Natural killer cell (primary cell): ENCODE results near the gene HOXC5. TPM values are rescaled to one million over a fixed set of nuclear protein-coding genes. Genes with fewer than 3 reads are reported as not detected.

Source experiments
- ATAC-seq, 3 donors: fragments of 150-1000 bp in 2 of 3; fragments of 200-7000 bp in 1 of 3; cut with Tn5 transposase; 1 replicate in 1 of 3; 2 replicates in 2 of 3; pipeline ENCODE4 v1.10.0; 2021; ENCODE audit warnings: mild to moderate bottlenecking in 2 of 3, moderate library complexity in 2 of 3
- DNase-seq, 2 donors: peaks; one replicate each; pipeline versions ENCODE4 v3.0.0 to v3.0.0-alpha.2; 2013 to 2021; ENCODE audit warnings: mixed read lengths in 1 of 2
- H3K27ac ChIP-seq: one replicate; pipeline ENCODE4 v1.5.1; 2013; ENCODE audit warnings: mild to moderate bottlenecking, low read length
- H3K27me3 ChIP-seq: one replicate; pipeline ENCODE4 v1.6.1; 2013; ENCODE audit warnings: low read length; ENCODE audit not compliant: control insufficient read depth, insufficient read depth
- H3K36me3 ChIP-seq: one replicate; pipeline ENCODE4 v1.6.1; 2013; ENCODE audit warnings: low read length; ENCODE audit not compliant: control insufficient read depth, insufficient read depth
- H3K4me1 ChIP-seq: one replicate; pipeline ENCODE4 v1.6.1; 2013; ENCODE audit warnings: low read length; ENCODE audit not compliant: control insufficient read depth, insufficient read depth
- H3K4me3 ChIP-seq: one replicate; pipeline ENCODE4 v1.5.1; 2013; ENCODE audit warnings: low read length
- H3K9me3 ChIP-seq: one replicate; pipeline ENCODE4 v1.6.1; 2013; ENCODE audit warnings: low read length; ENCODE audit not compliant: control insufficient read depth, insufficient read depth
- H3K27ac Mint-ChIP-seq, 2 donors: one replicate each; pipeline ENCODE4 v1.8.0; 2022; ENCODE audit warnings: mild to moderate bottlenecking in 2 of 2, mixed read lengths in 2 of 2, moderate library complexity in 1 of 2
- H3K27me3 Mint-ChIP-seq, 2 donors: one replicate each; pipeline ENCODE4 v1.8.0; 2022; ENCODE audit warnings: low read depth in 2 of 2, mixed read lengths in 2 of 2
- H3K36me3 Mint-ChIP-seq: one replicate; pipeline ENCODE4 v1.8.0; 2022; ENCODE audit warnings: mixed read lengths
- H3K4me1 Mint-ChIP-seq, 2 donors: one replicate each; pipeline ENCODE4 v1.8.0; 2022; ENCODE audit warnings: mixed read lengths in 2 of 2
- H3K4me3 Mint-ChIP-seq: one replicate; pipeline ENCODE4 v1.8.0; 2022; ENCODE audit warnings: mild to moderate bottlenecking, moderate library complexity, mixed read lengths
- H3K9me3 Mint-ChIP-seq, 2 donors: one replicate each; pipeline ENCODE4 v1.8.0; 2022; ENCODE audit warnings: mixed read lengths in 2 of 2
- CTCF ChIP-seq: fragments of 200-600 bp; IDR thresholded peaks from one replicate; pipeline ENCODE4 v1.8.0; 2022; ENCODE audit warnings: antibody characterized with exemption
- WGBS: methylation state at CpG from one replicate; pipeline ENCODE4 v1.1.7; 2013; ENCODE audit warnings: missing lambda C conversion rate; ENCODE audit not compliant: insufficient coverage; 5-methylcytosine and 5-hydroxymethylcytosine counted together
- intact Hi-C: fragments of 100-400 bp; cut with micrococcal nuclease; formaldehyde crosslinking; loops from one replicate; pipeline ENCODE4 v1.14.2; 2022
- total RNA-seq, 4 donors: library from RNA; stranded (reverse); fragments of 120-200 nt in 1 of 4; gene quantifications; one replicate each; pipeline versions ENCODE4 v1.2.3 to v1.2.4, GENCODE V29; 2013 to 2022

HOXC5 gene
- total RNA-seq = under 1 TPM in 1 of 3 donors, not detected in 2; 0.20 TPM
- 0.14 TPM for total RNA-seq (2013)

- Histone ChIP-seq H3K36me3 (no peaks in the 10 kb centered on the region), H3K27ac (no peak within 1 kb of the TSS), H3K27me3 (peaks cover 88% of the 10 kb centered on the region), H3K4me1 (peaks cover 26% of the 10 kb centered on the region), H3K9me3 (peaks cover 9% of the 10 kb centered on the region), H3K4me3 (peak within 1 kb of the TSS; percentile 4)
- peaks cover 0 to 2% of the 10 kb centered on the region in 2 donors for H3K9me3 Mint-ChIP-seq
- ATAC-seq (peak; percentile 53 to 69 (median 65)), DNase-seq (peak; percentile 60 to 84)
- WGBS = 3% methylated on average over 12 of the region's 12 CpGs
- H3K27ac Mint-ChIP-seq = peak within 1 kb of the TSS; percentile 45 to 75
- peak; percentile 95 for TF ChIP-seq CTCF
- peaks cover 76 to 91% of the 10 kb centered on the region in 2 donors for H3K27me3 Mint-ChIP-seq
- H3K36me3 Mint-ChIP-seq = no peaks in the 10 kb centered on the region
- peak within 1 kb of the TSS; percentile 88 for H3K4me3 Mint-ChIP-seq
- intact Hi-C loops = loop anchor here (1.0 to 10.0 kb wide), 4 partner anchors 16 to 159 kb away; no protein-coding TSS in a partner anchor
- peaks cover 23 to 27% of the 10 kb centered on the region in 2 donors for H3K4me1 Mint-ChIP-seq
Measured at GRCh38 chr12:54032627-54033100, at the start of gene HOXC5. HOXC5 (plus strand) TSS chr12:54033050; CDS start chr12:54033123, 73 bp downstream.

- Histone ChIP-seq H3K27me3 (peaks cover 86% of the 10 kb centered on the region), H3K27ac (no peak overlapping the region), H3K4me1 (peaks cover 20% of the 10 kb centered on the region), H3K9me3 (peaks cover 5% of the 10 kb centered on the region), H3K36me3 (no peaks in the 10 kb centered on the region), H3K4me3 (no peak overlapping the region)
- intact Hi-C loops = loop anchor here (10.0 kb wide), 1 partner anchor 189 kb away; no protein-coding TSS in a partner anchor
- ATAC-seq (no peak), DNase-seq (no peak)
- WGBS = 3% methylated on average over 14 of the region's 17 CpGs
- Mint-ChIP-seq H3K27ac (peak overlapping the region in 1 of 2 donors; percentile 43), H3K9me3 (no peaks in the 10 kb centered on the region), H3K4me1 (peaks cover 10 to 28% of the 10 kb centered on the region in 2 donors), H3K4me3 (peak overlapping the region; percentile 9), H3K27me3 (peaks cover 85 to 88% of the 10 kb centered on the region in 2 donors), H3K36me3 (no peaks in the 10 kb centered on the region)
- no peak for TF ChIP-seq CTCF
Measured at GRCh38 chr12:53983568-53983949, 49.3 kb upstream of the HOXC5 start.

GRCh38 chr12:53983950-53984572, 48.8 kb upstream of the HOXC5 start:
- intact Hi-C loops = loop anchor here (10.0 kb wide), 1 partner anchor 189 kb away; no protein-coding TSS in a partner anchor
- DNase-seq = no peak
- Histone ChIP-seq H3K4me3 (no peak overlapping the region), H3K27ac (no peak overlapping the region), H3K36me3 (no peaks in the 10 kb centered on the region), H3K9me3 (peaks cover 5% of the 10 kb centered on the region), H3K27me3 (peaks cover 86% of the 10 kb centered on the region), H3K4me1 (peaks cover 23% of the 10 kb centered on the region)
- peak overlapping the region; percentile 35 for H3K4me3 Mint-ChIP-seq
- no peak for TF ChIP-seq CTCF
- no peaks in the 10 kb centered on the region for H3K36me3 Mint-ChIP-seq
- H3K4me1 Mint-ChIP-seq = peaks cover 14 to 33% of the 10 kb centered on the region in 2 donors
- no peaks in the 10 kb centered on the region for H3K9me3 Mint-ChIP-seq
- 6% methylated on average over 29 of the region's 30 CpGs for WGBS
- no peak for ATAC-seq
- H3K27me3 Mint-ChIP-seq = peaks cover 86 to 88% of the 10 kb centered on the region in 2 donors
- peak overlapping the region in 1 of 2 donors; percentile 43 for H3K27ac Mint-ChIP-seq
